Thoracic aorta (tissue), 2 donors: Measurements from ENCODE around the gene ABLIM2. TPM values are rescaled to one million over a fixed set of nuclear protein-coding genes. Genes with fewer than 3 reads are reported as not detected.

Experiments used
- ATAC-seq: fragments of 150-250 bp; one replicate; pipeline ENCODE4 v1.8.0; 2017; ENCODE audit warnings: low read depth; ENCODE audit not compliant: insufficient number of reproducible peaks, low FRiP score
- DNase-seq: peaks from one replicate; pipeline ENCODE4 v3.0.0-alpha.2; 2020; ENCODE audit warnings: low spot score
- H3K27ac ChIP-seq, 2 donors: fragments of 200-600 bp; sonication (generic); 1 replicate in 1 of 2; 2 replicates in 1 of 2; pipeline ENCODE4 v1.5.1; 2016; ENCODE audit warnings: mild to moderate bottlenecking in 2 of 2, moderate library complexity in 2 of 2
- H3K27me3 ChIP-seq: fragments of 200-600 bp; sonication (generic); replicated peaks from 2 replicates; pipeline ENCODE4 v1.6.0; 2016; ENCODE audit warnings: mild to moderate bottlenecking; ENCODE audit not compliant: insufficient read depth
- H3K36me3 ChIP-seq: fragments of 200-600 bp; sonication (generic); one replicate; pipeline ENCODE4 v1.5.1; 2016
- H3K4me1 ChIP-seq, 2 donors: fragments of 200-600 bp; sonication (generic); 1 replicate in 1 of 2; 2 replicates in 1 of 2; pipeline versions ENCODE4 v1.5.1 to v1.6.0; 2016; ENCODE audit warnings: low read depth in 2 of 2, mild to moderate bottlenecking in 1 of 2; ENCODE audit not compliant: control insufficient read depth in 1 of 2
- H3K4me3 ChIP-seq: fragments of 200-600 bp; sonication (generic); 2 replicates; pipeline ENCODE4 v1.5.1; 2016; ENCODE audit warnings: mild to moderate bottlenecking
- H3K9me3 ChIP-seq: fragments of 200-600 bp; sonication (generic); 2 replicates; pipeline ENCODE4 v1.5.1; 2016
- total RNA-seq, 2 donors: library from RNA; depleted of rRNA; stranded (reverse); fragments of >200 nt; gene quantifications; one replicate each; pipeline versions ENCODE4 v1.1.0 to v1.2.3, GENCODE V29; 2016
- TF ChIP-seq, protein P1 (sequence below): fragments of 200-600 bp; sonication (generic); IDR thresholded peaks from one replicate; pipeline ENCODE4 v1.5.1; 2019; ENCODE audit warnings: antibody characterized with exemption

Gene ABLIM2
- total RNA-seq, 2 donors from 2014 or later, result 25.6 to 28.6 TPM

DNA sequence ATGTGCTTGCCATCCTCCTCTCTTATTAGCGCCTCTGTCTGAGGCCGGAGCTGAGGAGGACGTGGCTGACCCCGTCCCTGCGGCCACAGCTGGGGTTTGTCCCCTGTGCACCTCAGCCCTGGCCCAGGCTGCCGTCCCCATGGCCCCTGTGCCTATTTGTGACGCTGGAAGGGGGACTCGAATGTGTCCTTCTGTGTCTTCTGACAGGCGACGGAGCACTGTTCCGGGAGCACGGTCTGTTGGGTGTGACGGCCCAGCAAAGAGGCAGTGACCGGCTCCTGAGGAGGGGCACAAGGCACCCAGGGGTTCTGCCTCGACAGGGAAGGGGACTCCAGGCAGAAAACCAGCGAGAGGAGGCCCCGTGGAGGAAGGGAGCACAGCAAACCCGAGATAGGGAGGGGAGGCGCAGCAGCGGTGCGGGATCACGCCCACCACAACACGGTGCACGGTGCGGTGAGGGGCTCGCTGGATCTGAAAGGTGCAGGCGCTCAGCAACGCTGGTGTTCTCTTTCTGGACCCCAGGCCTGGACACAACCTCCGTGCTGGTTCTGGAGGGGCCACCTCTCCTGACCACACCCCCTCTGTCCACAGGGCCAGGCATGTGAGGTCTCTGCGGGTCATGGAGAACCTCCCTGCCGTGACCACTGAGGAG is 46.1 kb upstream of the ABLIM2 start:
- Histone ChIP-seq H3K9me3 (no peaks in the 10 kb centered on the region), H3K27ac (no peak overlapping the region), H3K4me3 (no peak overlapping the region), H3K36me3 (no peaks in the 10 kb centered on the region), H3K4me1 (peaks cover 5 to 20% of the 10 kb centered on the region in 2 donors), H3K27me3 (no peaks in the 10 kb centered on the region)
- ATAC-seq (no peak), DNase-seq (no peak)
- TF ChIP-seq, protein P1, sequence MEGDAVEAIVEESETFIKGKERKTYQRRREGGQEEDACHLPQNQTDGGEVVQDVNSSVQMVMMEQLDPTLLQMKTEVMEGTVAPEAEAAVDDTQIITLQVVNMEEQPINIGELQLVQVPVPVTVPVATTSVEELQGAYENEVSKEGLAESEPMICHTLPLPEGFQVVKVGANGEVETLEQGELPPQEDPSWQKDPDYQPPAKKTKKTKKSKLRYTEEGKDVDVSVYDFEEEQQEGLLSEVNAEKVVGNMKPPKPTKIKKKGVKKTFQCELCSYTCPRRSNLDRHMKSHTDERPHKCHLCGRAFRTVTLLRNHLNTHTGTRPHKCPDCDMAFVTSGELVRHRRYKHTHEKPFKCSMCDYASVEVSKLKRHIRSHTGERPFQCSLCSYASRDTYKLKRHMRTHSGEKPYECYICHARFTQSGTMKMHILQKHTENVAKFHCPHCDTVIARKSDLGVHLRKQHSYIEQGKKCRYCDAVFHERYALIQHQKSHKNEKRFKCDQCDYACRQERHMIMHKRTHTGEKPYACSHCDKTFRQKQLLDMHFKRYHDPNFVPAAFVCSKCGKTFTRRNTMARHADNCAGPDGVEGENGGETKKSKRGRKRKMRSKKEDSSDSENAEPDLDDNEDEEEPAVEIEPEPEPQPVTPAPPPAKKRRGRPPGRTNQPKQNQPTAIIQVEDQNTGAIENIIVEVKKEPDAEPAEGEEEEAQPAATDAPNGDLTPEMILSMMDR, result no peak

DNA sequence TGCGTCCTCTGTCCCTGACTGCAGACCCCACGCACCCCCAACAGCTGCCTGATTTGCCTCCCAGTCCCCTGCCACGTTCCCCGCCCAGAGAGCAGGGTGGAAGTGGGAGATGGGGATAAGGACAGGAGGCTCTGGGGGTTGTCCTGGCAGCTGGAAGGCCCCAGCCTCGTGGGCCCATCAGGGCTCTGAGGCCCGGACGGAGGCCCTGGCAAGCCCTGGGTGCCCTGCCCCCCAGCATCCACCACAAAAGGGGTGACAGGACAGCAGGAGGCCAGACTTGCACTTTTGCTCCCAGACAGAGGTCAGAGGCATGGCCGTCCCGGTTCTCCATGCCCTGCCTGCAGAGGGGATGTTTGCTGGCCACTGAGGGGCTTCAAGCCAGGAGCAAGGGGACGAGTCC is 45.2 kb upstream of the ABLIM2 start:
- no peaks in the 10 kb centered on the region for H3K27me3 ChIP-seq
- no peak for DNase-seq
- TF ChIP-seq, protein P1, result no peak
- no peaks in the 10 kb centered on the region for H3K9me3 ChIP-seq
- ATAC-seq, result no peak
- no peak overlapping the region for H3K27ac ChIP-seq
- H3K4me1 ChIP-seq, result peaks cover 10 to 29% of the 10 kb centered on the region in 2 donors
- no peaks in the 10 kb centered on the region for H3K36me3 ChIP-seq
- no peak overlapping the region for H3K4me3 ChIP-seq

DNA sequence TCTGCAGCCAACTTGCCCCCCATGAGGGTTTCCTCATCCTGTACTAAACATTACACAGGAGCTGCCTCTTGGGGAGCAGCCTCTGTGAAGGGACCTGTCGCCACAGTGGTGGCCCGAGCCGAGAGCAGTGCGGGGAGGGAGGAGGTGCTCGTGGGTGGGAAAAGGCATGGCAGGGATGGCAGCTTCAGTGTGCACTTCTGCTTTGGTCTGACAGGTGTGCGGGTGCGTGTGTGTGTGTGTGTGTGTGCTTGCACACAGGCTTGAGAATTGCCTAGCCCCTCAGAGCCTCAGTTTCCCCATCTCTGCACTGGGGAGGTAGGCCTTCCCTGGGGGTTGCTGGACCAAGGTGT is 44.4 kb upstream of the ABLIM2 start:
- H3K4me1 ChIP-seq, result peaks cover 12 to 37% of the 10 kb centered on the region in 2 donors
- no peaks in the 10 kb centered on the region for H3K27me3 ChIP-seq
- no peaks in the 10 kb centered on the region for H3K36me3 ChIP-seq
- DNase-seq, result no peak
- ATAC-seq, result no peak
- TF ChIP-seq, protein P1, result no peak
- no peak overlapping the region for H3K27ac ChIP-seq
- no peaks in the 10 kb centered on the region for H3K9me3 ChIP-seq
- H3K4me3 ChIP-seq, result no peak overlapping the region

DNA sequence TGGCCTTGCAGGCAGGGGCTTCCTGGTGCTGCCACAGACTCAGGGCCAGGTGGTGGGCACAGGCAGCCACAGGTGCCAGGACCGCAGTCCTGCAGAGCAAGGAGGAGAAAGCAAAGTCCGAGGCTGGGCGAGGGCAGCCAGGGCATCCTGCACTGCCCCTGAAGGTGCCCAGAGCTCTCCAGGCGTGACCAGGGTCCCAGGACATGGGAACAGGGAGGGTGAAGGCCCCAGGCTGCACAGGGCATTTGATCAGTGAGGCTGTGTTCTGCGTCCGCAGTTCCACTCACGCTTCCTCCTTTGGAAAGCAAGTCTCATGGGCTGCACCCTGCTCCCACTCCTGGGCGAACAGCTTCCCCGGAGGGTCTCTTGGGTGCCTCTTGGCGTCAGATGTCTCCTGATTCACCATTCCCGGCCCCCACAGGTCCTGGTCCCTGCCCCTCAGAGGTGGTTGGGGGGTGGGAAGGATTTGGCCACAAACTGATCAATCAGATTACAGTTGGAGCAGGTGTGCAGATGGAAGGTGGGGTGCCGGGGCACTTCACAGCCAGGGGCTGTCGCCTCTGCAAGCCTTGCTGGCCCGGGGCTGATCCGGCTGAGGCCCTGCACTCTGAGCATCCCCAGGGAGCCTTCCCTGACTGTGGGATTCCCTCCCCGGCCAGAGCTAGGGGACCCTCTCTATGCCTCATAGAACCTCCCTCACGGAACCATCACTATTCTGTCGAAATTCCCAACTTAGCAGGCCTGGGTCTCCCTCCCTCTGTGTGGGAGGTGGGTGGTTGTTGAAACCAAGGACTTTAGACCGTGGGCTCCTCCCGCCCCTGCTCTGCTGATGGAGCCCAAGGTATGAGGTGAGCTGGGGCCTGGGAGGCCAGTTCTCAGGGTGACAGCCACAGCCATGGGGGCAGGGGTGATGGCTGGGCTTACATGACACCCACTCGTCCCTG is 43.8 kb upstream of the ABLIM2 start:
- DNase-seq, result no peak
- peaks cover 12 to 42% of the 10 kb centered on the region in 2 donors for H3K4me1 ChIP-seq
- H3K4me3 ChIP-seq, result peak overlapping the region; percentile 70
- H3K27me3 ChIP-seq, result no peaks in the 10 kb centered on the region
- H3K9me3 ChIP-seq, result no peaks in the 10 kb centered on the region
- TF ChIP-seq, protein P1, result no peak
- no peak overlapping the region for H3K27ac ChIP-seq
- no peak for ATAC-seq
- H3K36me3 ChIP-seq, result no peaks in the 10 kb centered on the region

DNA sequence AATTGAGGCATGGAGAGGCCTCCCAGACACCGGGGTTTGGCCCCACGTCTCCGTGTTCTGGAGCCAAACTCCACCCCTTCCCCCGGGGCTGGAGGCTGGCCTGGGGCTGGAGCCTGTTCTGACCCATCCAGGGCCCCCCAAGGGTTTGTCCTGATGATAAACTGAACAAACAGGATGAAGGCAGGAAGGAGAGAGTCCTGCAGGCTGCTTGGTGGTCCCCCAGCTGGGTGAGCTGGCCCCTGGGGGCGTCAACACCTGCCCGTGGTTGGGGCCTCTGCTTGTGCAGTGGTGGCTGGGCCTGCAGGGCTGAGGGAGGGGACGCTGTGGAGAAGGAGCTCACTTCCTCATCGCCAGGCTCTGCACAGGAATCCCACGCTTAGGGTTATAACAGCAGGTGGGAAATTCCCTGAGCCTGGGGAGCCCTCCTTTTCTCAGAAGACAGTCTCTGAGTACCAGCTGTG is 42.7 kb upstream of the ABLIM2 start:
- Histone ChIP-seq H3K27me3 (no peaks in the 10 kb centered on the region), H3K9me3 (no peaks in the 10 kb centered on the region), H3K4me1 (peaks cover 12 to 42% of the 10 kb centered on the region in 2 donors), H3K27ac (no peak overlapping the region), H3K36me3 (no peaks in the 10 kb centered on the region), H3K4me3 (peak overlapping the region; percentile 70)
- DNase-seq (no peak), ATAC-seq (no peak)
- TF ChIP-seq, protein P1, result no peak
